AG04449 (cell line): ENCODE results near the gene GGN.
"Not testable (repeated sequence)": the region's sequence is repeated elsewhere in the genome, so short reads cannot be mapped to it uniquely, and the experiment has no call there.

Source experiments
- CTCF ChIA-PET: fragments of 350-600 bp; formaldehyde crosslinking; extraction: SDS; loops from one replicate; lab custom pipeline; 2021; ENCODE audit warnings: antibody characterized with exemption; lab: Yijun Ruan, JAX
- POLR2A ChIA-PET: fragments of 400-600, 350-600 bp; formaldehyde crosslinking; extraction: SDS; loops from one replicate; lab custom pipeline; 2020; ENCODE audit warnings: antibody characterized with exemption, inconsistent platforms; lab: Yijun Ruan, JAX
- DNase-seq: peaks from one replicate; pipeline ENCODE4 v3.0.0-alpha.2; 2010; ENCODE audit warnings: low read depth, low spot score
- H3K4me3 ChIP-seq: 2 replicates; pipeline ENCODE4 v1.5.1; 2011; ENCODE audit warnings: low read depth, mild to moderate bottlenecking, control low read depth, low read length
- CTCF ChIP-seq: IDR thresholded peaks from one replicate; pipeline ENCODE4 v1.5.1; 2011; ENCODE audit warnings: mild to moderate bottlenecking, moderate library complexity, low read length, control low read depth, inconsistent platforms; ENCODE audit not compliant: insufficient read depth; ENCODE audit errors: missing control alignments

GGN gene

GRCh38 chr19:38369584-38369983 is 18.2 kb downstream of the GGN start:
- POLR2A ChIA-PET, result interaction anchor here (0.6 kb wide), 1 partner anchor 12 kb away, joined by 4 read pairs; no protein-coding TSS in a partner anchor
- TF ChIP-seq CTCF, result no peak

GRCh38 chr19:38367041-38367440 is 20.8 kb downstream of the GGN start:
- CTCF ChIA-PET, result interaction anchor here (1.2 kb wide), 1 partner anchor 123 kb away, joined by 3 read pairs; no protein-coding TSS in a partner anchor
- no peak for TF ChIP-seq CTCF
- H3K4me3 ChIP-seq, result no peak overlapping the region
- POLR2A ChIA-PET, result no interaction called here
- no peak for DNase-seq

More at GRCh38 chr19:38369584-38369983, 18.2 kb downstream of the GGN start:
- DNase-seq, result no peak
- CTCF ChIA-PET, result interaction anchor here (1.3 kb wide), 1 partner anchor 35 kb away, joined by 3 read pairs; no protein-coding TSS in a partner anchor
- H3K4me3 ChIP-seq, result no peak overlapping the region

- DNase-seq, result not testable (repeated sequence)
- ChIA-PET POLR2A (interaction anchor here (1.2 kb wide), 1 partner anchor 11 kb away, joined by 5 read pairs; the partner anchor contains the start of gene PSMD8), CTCF (interaction anchor here (0.8 kb wide), 1 partner anchor 130 kb away, joined by 3 read pairs; no protein-coding TSS in a partner anchor)
- peak overlapping the region; percentile 63 for H3K4me3 ChIP-seq
These were observed 24.7 kb downstream of the GGN start for GRCh38 chr19:38362946-38363688.

GRCh38 chr19:38362076-38362945 is 25.5 kb downstream of the GGN start:
- DNase-seq, result no peak
- TF ChIP-seq CTCF, result no peak
- H3K4me3 ChIP-seq, result peak overlapping the region; percentile 63
- CTCF ChIA-PET, result interaction anchor here (0.8 to 1.5 kb wide), 2 partner anchors 128 to 129 kb away, joined by 3 read pairs; no protein-coding TSS in a partner anchor
- POLR2A ChIA-PET, result interaction anchor here (1.2 kb wide), 1 partner anchor 12 kb away, joined by 5 read pairs; the partner anchor contains the start of gene PSMD8

GRCh38 chr19:38361633-38362075 is 26.2 kb downstream of the GGN start:
- ChIA-PET POLR2A (interaction anchor here (1.2 kb wide), 1 partner anchor 13 kb away, joined by 5 read pairs; the partner anchor contains the start of gene PSMD8), CTCF (interaction anchor here (1.5 to 2.0 kb wide), 2 partner anchors 26 to 127 kb away, joined by 3 to 9 read pairs; partner anchors contain the start of gene CATSPERG)
- no peak for DNase-seq
- TF ChIP-seq CTCF, result no peak
- H3K4me3 ChIP-seq, result peak overlapping the region; percentile 63
